ENCODE data around the gene FBXW8.

The FBXW8 gene

DNA sequence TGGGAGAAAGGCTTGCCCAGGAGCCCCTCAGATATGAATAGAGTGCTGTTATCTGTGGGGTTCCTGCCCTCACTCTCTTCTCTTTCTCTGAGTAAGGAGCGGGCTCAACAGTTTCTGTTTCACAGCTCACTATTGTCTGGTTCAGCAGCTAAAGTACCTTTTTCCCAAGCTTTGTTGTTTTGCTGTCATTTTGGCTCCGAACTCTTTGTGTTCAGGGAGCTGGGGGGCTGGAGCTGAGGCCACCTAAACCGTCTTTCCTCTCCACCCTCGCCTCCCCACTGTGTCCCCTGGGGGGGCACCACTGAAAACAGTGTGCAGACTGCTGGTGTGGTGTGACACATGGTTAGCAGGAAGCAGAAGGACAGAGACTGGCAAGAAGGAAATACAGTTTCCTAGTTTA is 51.4 kb downstream of the FBXW8 start:
- peaks cover 9 to 12% of the 10 kb centered on the region in 2 donors for H3K36me3 ChIP-seq (ENCODE audit: control insufficient read depth in 1 of 2, insufficient read depth in 2 of 2, low read length in 2 of 2)
- no peak overlapping the region for H3K27ac ChIP-seq (ENCODE audit: low read length)
- peaks cover 0 to 4% of the 10 kb centered on the region in 2 donors for H3K4me1 ChIP-seq (ENCODE audit: control insufficient read depth in 1 of 2, insufficient read depth in 2 of 2, low read length in 2 of 2)
- H3K27me3 ChIP-seq (ENCODE audit: low read depth, low read length) = no peaks in the 10 kb centered on the region
- no peaks in the 10 kb centered on the region for H3K9me3 ChIP-seq (ENCODE audit: control insufficient read depth in 1 of 2, low read length in 2 of 2)
- H3K4me3 ChIP-seq (ENCODE audit: low read depth in 1 of 2, low read length in 2 of 2) = no peak overlapping the region

DNA sequence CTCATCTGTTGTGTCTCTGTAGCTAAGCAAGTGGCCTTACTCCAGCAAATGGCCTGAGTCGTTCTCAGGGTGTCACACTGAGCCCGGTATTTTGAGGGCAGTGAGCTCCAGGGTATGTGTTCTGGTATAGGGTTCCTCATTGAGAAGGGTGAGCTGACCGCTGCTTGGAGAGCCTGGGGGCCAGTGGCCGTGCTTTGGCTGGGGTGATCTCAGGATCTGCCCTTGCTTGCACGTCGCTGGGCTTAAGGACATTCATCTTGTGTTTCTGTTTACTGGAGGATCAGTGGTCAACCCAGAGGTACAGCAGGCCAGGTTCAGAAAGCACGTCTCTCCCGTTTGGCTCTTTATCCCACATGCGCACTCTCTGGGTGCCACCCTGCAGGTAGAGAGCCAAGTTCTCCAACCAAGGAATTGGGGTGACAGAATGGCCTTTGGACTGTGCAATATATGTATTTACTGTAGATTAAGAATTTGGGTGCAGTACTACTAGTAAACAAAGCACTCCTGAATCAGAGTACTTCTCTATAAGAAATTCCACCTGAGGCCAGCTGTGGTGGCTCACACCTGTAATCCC is 52.1 kb downstream of the FBXW8 start:
- H3K4me3 ChIP-seq (ENCODE audit: low read depth in 1 of 2, low read length in 2 of 2) = no peak overlapping the region
- no peak overlapping the region for H3K27ac ChIP-seq (ENCODE audit: low read length)
- no peaks in the 10 kb centered on the region for H3K9me3 ChIP-seq (ENCODE audit: control insufficient read depth in 1 of 2, low read length in 2 of 2)
- no peaks in the 10 kb centered on the region for H3K27me3 ChIP-seq (ENCODE audit: low read depth, low read length)
- peaks cover 0 to 4% of the 10 kb centered on the region in 2 donors for H3K4me1 ChIP-seq (ENCODE audit: control insufficient read depth in 1 of 2, insufficient read depth in 2 of 2, low read length in 2 of 2)
- H3K36me3 ChIP-seq (ENCODE audit: control insufficient read depth in 1 of 2, insufficient read depth in 2 of 2, low read length in 2 of 2) = peaks cover 9 to 12% of the 10 kb centered on the region in 2 donors

DNA sequence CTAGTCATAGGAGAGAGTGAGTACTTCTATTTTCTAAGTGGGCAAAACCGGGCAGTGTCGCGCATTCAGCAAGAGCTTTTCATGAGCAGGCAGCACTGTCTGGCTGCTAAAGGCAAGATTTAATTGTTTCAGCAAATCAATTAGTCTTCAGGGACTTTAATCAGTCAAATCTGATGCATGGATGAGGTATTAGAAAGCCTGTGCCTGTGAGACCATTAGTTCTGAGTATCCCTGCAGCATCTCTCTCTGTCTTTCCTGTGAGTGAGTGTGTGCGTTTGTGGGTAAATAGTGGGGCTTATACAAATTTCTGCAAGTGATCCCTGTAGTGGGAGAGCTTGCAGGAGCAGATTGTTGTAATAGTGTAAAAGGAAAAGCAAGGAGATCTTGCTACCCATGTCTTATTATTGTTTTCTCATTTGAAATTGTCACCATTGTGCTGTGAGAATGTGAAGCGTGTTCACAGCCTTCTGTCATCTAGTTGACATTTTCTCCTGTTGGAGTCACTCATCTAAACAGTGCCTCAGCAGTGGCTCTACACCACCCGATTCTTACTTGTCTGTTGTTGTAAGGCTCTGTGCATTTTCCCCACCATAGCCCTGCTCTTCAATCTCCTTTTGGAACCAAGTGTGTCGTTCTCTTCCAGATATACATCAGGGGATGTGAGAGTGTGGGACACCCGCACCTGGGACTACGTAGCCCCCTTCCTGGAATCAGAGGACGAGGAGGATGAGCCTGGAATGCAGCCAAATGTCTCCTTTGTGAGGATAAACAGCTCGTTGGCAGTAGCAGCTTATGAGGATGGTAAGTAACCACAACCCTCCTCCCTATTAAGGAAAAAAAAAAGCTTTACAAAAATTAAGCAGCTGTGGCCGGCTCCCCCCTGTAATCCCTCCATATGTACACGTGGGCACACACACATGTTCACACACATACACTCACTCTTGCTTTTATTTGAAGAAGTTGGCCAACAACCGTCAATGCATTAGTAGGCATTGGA is 53.6 kb downstream of the FBXW8 start:
- peaks cover 0 to 4% of the 10 kb centered on the region in 2 donors for H3K4me1 ChIP-seq (ENCODE audit: control insufficient read depth in 1 of 2, insufficient read depth in 2 of 2, low read length in 2 of 2)
- H3K36me3 ChIP-seq (ENCODE audit: control insufficient read depth in 1 of 2, insufficient read depth in 2 of 2, low read length in 2 of 2) = peaks cover 12 to 14% of the 10 kb centered on the region in 2 donors
- no peak overlapping the region for H3K4me3 ChIP-seq (ENCODE audit: low read depth in 1 of 2, low read length in 2 of 2)
- H3K9me3 ChIP-seq (ENCODE audit: control insufficient read depth in 1 of 2, low read length in 2 of 2) = no peaks in the 10 kb centered on the region
- H3K27ac ChIP-seq (ENCODE audit: low read length) = no peak overlapping the region
- no peaks in the 10 kb centered on the region for H3K27me3 ChIP-seq (ENCODE audit: low read depth, low read length)

DNA sequence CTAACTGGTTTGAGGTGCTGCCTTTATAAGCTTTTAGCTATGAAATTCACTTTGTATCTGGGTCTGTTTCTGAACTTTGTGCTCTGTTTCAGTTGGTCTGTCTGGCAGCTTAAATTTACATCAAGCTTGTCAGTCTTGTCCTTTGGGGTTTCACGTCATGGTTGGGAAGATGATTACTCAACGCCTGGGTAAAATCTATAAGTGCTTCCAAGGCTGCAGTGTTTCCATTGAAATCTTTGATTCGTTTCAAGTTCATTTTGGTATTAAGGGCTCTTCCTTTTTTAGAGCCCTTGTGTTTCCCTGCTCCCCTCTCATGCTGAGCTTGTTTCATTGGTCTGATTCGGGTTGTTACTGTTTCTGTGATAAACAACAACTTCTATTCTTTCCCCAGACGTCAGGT is 58.2 kb downstream of the FBXW8 start:
- Histone ChIP-seq H3K4me1 (ENCODE audit: control insufficient read depth in 1 of 2, insufficient read depth in 2 of 2, low read length in 2 of 2) (no peaks in the 10 kb centered on the region), H3K36me3 (ENCODE audit: control insufficient read depth in 1 of 2, insufficient read depth in 2 of 2, low read length in 2 of 2) (peaks cover 14 to 22% of the 10 kb centered on the region in 2 donors), H3K27me3 (ENCODE audit: low read depth, low read length) (no peaks in the 10 kb centered on the region), H3K4me3 (ENCODE audit: low read depth in 1 of 2, low read length in 2 of 2) (no peak overlapping the region), H3K27ac (ENCODE audit: low read length) (no peak overlapping the region), H3K9me3 (ENCODE audit: control insufficient read depth in 1 of 2, low read length in 2 of 2) (no peaks in the 10 kb centered on the region)

DNA sequence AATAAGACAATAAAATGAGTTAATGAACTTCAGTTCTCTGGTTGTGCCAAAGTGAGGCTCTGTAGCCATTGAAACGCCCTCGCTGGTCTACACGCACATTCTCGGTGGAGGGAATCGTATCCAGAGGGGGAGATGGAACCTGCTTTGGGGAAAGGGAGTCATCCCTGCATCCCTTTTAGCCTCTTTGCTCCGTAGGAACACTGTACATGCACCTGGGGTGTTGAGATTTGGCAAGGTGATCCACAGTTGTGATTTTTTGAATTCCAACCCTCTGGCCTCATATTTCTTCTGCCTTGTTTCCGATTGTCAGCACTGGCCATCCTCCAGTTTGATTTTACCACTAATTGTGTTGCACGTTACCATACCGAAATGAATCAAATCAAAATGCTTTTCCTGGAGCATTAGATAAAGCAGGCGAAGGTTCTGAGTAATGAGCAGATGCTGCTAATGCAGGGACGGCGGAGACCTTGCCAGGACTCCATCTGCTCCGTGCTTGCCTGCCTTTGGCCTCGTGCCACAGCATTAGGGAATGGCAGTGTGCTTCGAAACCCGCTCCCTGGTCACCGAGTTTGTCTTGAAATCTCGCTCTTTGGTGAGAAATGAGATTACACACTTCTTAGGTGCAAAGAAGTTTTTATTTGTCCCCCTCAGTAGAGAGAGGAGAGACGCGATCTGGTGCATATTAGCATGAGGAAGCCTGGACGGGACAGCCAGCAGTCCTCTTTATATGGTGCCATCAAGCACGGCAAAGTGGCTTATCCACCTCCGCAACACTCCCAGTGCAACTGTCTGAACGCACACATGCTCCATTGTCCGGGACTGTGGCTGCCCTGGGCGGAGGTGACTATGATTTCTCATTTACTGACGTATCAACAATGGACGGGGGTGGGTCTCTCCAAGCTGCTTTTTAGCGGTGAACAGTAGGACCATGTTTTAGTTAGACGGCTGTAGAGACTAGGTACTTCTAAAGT is 59.1 kb downstream of the FBXW8 start:
- no peaks in the 10 kb centered on the region for H3K9me3 ChIP-seq (ENCODE audit: control insufficient read depth in 1 of 2, low read length in 2 of 2)
- H3K27me3 ChIP-seq (ENCODE audit: low read depth, low read length) = no peaks in the 10 kb centered on the region
- peaks cover 11 to 31% of the 10 kb centered on the region in 2 donors for H3K36me3 ChIP-seq (ENCODE audit: control insufficient read depth in 1 of 2, insufficient read depth in 2 of 2, low read length in 2 of 2)
- H3K27ac ChIP-seq (ENCODE audit: low read length) = no peak overlapping the region
- H3K4me3 ChIP-seq (ENCODE audit: low read depth in 1 of 2, low read length in 2 of 2) = no peak overlapping the region
- no peaks in the 10 kb centered on the region for H3K4me1 ChIP-seq (ENCODE audit: control insufficient read depth in 1 of 2, insufficient read depth in 2 of 2, low read length in 2 of 2)

DNA sequence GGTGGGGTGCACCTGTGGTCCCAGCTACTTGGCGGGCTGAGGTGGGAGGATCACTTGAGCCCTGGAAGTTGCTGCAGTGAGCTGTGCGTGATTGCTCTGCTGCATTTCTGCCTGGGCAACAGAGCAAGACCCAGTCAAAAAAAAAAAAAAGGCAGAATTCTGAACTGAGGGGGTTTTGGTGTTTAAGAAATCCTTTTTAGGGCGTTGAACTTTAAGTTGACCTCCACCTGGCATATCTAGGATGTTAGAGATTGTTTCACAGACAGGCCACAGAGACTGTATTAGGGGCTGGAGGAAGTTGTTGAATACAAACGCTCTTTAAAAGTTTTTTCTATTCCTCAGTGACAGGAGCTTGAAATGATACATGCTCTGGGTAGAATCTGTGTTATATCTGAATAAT is 60.5 kb downstream of the FBXW8 start:
- no peaks in the 10 kb centered on the region for H3K27me3 ChIP-seq (ENCODE audit: low read depth, low read length)
- peaks cover 5 to 27% of the 10 kb centered on the region in 2 donors for H3K36me3 ChIP-seq (ENCODE audit: control insufficient read depth in 1 of 2, insufficient read depth in 2 of 2, low read length in 2 of 2)
- no peak overlapping the region for H3K4me3 ChIP-seq (ENCODE audit: low read depth in 1 of 2, low read length in 2 of 2)
- H3K9me3 ChIP-seq (ENCODE audit: control insufficient read depth in 1 of 2, low read length in 2 of 2) = no peaks in the 10 kb centered on the region
- no peak overlapping the region for H3K27ac ChIP-seq (ENCODE audit: low read length)
- H3K4me1 ChIP-seq (ENCODE audit: control insufficient read depth in 1 of 2, insufficient read depth in 2 of 2, low read length in 2 of 2) = no peaks in the 10 kb centered on the region

DNA sequence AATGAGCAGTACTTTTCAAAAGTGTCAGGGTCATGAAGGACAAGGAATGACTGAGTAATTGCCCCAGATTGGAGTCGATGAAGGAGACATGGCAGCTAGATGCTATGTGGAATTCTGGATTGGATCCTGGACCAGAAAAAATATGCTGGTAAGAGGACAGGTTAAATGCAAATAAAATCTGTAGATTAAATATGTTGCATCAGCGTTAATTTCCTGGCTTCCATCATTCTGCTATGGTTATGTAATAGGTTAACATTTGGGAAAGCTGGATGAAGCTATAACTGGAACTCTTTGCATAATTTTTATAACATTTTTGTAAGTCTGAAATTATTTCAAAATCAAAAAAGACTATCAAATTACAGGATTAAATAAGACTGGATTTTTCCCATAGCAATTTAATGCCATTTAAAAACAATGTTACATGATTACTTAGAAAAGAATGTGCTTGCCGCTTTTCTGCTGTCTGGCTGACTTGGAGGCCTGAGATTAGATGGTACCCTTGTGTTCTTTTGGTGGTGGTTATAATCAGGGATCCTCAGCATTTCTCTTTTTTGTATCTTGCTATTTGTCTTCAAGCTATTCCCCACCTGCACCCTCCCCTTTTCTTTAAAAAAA is 65.1 kb downstream of the FBXW8 start:
- no peaks in the 10 kb centered on the region for H3K4me1 ChIP-seq (ENCODE audit: control insufficient read depth in 1 of 2, insufficient read depth in 2 of 2, low read length in 2 of 2)
- no peaks in the 10 kb centered on the region for H3K27me3 ChIP-seq (ENCODE audit: low read depth, low read length)
- no peaks in the 10 kb centered on the region for H3K9me3 ChIP-seq (ENCODE audit: control insufficient read depth in 1 of 2, low read length in 2 of 2)
- H3K27ac ChIP-seq (ENCODE audit: low read length) = no peak overlapping the region
- no peak overlapping the region for H3K4me3 ChIP-seq (ENCODE audit: low read depth in 1 of 2, low read length in 2 of 2)
- peaks cover 0 to 19% of the 10 kb centered on the region in 2 donors for H3K36me3 ChIP-seq (ENCODE audit: control insufficient read depth in 1 of 2, insufficient read depth in 2 of 2, low read length in 2 of 2)

DNA sequence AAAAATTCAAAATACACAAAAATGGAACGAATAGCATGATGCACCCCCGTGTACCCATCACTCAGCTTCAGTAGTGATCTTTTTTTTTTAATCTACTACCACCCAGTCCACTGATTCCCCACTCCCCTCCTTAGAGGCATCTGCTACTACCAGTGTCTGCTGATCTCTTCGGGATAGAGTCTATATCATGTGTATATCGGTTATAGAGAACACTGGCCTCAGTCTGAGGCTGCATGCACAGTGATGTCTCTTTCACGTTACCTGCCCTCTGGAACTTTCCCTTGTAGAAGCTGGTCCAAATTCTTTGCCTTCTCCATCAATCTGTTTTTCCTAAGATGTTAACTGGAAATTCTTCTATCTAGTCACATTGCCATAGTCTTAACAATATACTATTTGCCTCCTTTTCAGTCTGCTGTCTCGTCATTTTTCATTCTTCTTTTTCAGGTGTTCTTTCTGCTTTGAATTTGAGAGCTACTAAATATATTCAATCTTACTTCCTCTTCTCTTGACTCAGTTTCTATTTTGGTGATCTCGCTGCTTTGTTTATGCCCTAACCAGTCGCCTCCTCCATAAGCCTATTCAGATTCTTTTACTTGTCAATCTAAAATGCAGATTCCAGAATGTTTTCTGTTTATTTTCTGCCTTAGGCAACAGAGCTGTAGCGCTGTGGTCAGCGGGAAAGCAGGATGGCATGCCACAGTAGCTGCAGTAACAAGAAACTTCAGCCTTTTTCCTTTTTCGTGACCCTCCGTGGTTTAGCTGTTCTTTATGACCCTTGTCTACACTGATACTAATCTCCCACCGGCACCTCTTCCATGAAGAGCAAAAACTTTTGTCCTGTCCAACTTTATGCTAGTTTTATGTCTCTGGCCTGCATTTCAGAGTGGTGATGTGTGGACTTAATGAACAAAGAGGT is 67.0 kb downstream of the FBXW8 start:
- Histone ChIP-seq H3K4me1 (ENCODE audit: control insufficient read depth in 1 of 2, insufficient read depth in 2 of 2, low read length in 2 of 2) (no peaks in the 10 kb centered on the region), H3K9me3 (ENCODE audit: control insufficient read depth in 1 of 2, low read length in 2 of 2) (no peaks in the 10 kb centered on the region), H3K4me3 (ENCODE audit: low read depth in 1 of 2, low read length in 2 of 2) (no peak overlapping the region), H3K27ac (ENCODE audit: low read length) (no peak overlapping the region), H3K36me3 (ENCODE audit: control insufficient read depth in 1 of 2, insufficient read depth in 2 of 2, low read length in 2 of 2) (peaks cover 0 to 19% of the 10 kb centered on the region in 2 donors), H3K27me3 (ENCODE audit: low read depth, low read length) (no peaks in the 10 kb centered on the region)

DNA sequence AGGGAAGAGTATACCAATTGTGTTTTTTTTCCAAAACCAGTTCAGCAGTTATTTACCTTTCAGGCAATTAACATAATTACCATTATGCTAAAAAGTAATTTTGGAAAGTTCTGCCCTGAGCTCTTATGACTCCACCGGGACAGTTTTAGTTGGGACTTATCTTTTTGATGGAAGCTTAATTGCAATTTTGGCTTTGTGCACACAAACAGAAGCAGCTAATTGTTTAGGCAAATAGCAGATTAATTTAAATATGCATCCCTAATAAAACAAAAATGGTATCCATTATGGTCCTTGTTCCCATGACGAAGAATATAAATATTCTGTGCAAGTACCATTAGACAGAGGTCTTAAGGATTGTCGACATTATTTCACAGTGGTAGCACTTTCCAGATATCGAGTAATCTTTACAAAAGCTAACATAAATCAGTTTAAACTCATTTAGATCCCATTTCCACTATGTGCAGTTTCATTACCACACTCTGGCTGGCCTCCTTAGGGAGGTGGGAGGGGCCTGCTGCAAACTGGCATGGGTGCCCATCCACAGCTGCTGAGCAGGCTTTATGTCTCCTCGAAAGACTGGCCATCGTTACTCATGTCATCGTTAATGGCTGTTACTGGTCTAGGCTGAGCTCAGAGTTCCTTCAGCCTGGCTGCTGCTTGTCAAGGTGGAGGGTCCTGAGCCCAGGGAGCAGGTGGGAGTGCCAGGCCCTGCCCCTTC is 68.2 kb downstream of the FBXW8 start:
- H3K27me3 ChIP-seq (ENCODE audit: low read depth, low read length) = no peaks in the 10 kb centered on the region
- no peaks in the 10 kb centered on the region for H3K9me3 ChIP-seq (ENCODE audit: control insufficient read depth in 1 of 2, low read length in 2 of 2)
- H3K27ac ChIP-seq (ENCODE audit: low read length) = no peak overlapping the region
- peaks cover 0 to 6% of the 10 kb centered on the region in 2 donors for H3K4me1 ChIP-seq (ENCODE audit: control insufficient read depth in 1 of 2, insufficient read depth in 2 of 2, low read length in 2 of 2)
- no peak overlapping the region for H3K4me3 ChIP-seq (ENCODE audit: low read depth in 1 of 2, low read length in 2 of 2)
- peaks cover 0 to 10% of the 10 kb centered on the region in 2 donors for H3K36me3 ChIP-seq (ENCODE audit: control insufficient read depth in 1 of 2, insufficient read depth in 2 of 2, low read length in 2 of 2)
